ENCODE measurements around the gene CAMSAP2. TPM values are rescaled to one million over a fixed set of nuclear protein-coding genes. Genes with fewer than 3 reads are reported as not detected.

Gene CAMSAP2
- total RNA-seq, 1 experiment from 2014 or later, result 25.0 TPM

GRCh38 chr1:200710166-200710565 is 28.5 kb upstream of the CAMSAP2 start:
- H3K4me3 ChIP-seq (replicated peaks in 1 of 2; ENCODE audit: low read depth in 1 of 2, low read length in 2 of 2), result no peak overlapping the region
- H3K9ac ChIP-seq (ENCODE audit: low read length), result no peak overlapping the region
- ChIA-PET RAD21 (ENCODE audit: low non-redundant PET in 1 of 2, low total read pairs in 2 of 2, uncharacterized antibody in 2 of 2, unreplicated experiment in 2 of 2) (no interaction called here), POLR2A (no interaction called here), CTCF (no interaction called here)
- TF ChIP-seq SIN3A (IDR thresholded peaks at IDR 0.05; ENCODE audit: low read depth) (no peak), MAX (IDR thresholded peaks at IDR 0.05) (no peak), CTCF (IDR thresholded peaks at IDR 0.05 in 2 of 3, conservative IDR thresholded peaks at IDR 0.05 in 1 of 3; ENCODE audit: borderline replicate concordance in 1 of 3, insufficient read depth in 1 of 3, low read depth in 2 of 3, low read length in 2 of 3) (no peak), CBX3 (IDR thresholded peaks at IDR 0.05; ENCODE audit: low read depth) (no peak), ZNF274 (IDR thresholded peaks at IDR 0.05; ENCODE audit: low read depth, low read length) (no peak), REST (IDR thresholded peaks at IDR 0.05; ENCODE audit: low read depth) (no peak), SP1 (IDR thresholded peaks at IDR 0.05; ENCODE audit: low read depth) (no peak), POLR2A (IDR thresholded peaks at IDR 0.05; ENCODE audit: borderline replicate concordance, extremely low read depth, insufficient read depth, insufficient read length) (no peak), EZH2phosphoT487 (IDR thresholded peaks at IDR 0.05; ENCODE audit: borderline replicate concordance) (no peak), RAD21 (IDR thresholded peaks at IDR 0.05; ENCODE audit: low read depth) (no peak), TCF7L2 (IDR thresholded peaks at IDR 0.05; ENCODE audit: borderline replicate concordance, extremely low read depth, insufficient read depth, insufficient read length) (no peak), JUND (IDR thresholded peaks at IDR 0.05) (no peak), POLR2AphosphoS5 (IDR thresholded peaks at IDR 0.05; ENCODE audit: low read depth, low read length) (no peak), SRF (IDR thresholded peaks at IDR 0.05; ENCODE audit: low read depth) (no peak), EZH2 (IDR thresholded peaks at IDR 0.05) (no peak), ELF1 (IDR thresholded peaks at IDR 0.05; ENCODE audit: borderline replicate concordance, low read depth) (no peak), EGR1 (IDR thresholded peaks at IDR 0.05; ENCODE audit: low read depth) (no peak), ZFX (IDR thresholded peaks at IDR 0.05) (no peak)
- H3K9me3 ChIP-seq (ENCODE audit: control insufficient read depth in 1 of 2, insufficient read depth in 1 of 2, low read depth in 1 of 2, low read length in 2 of 2), result no peaks in the 10 kb centered on the region
- intact Hi-C loops (cut with micrococcal nuclease), result no loop called here
- no peaks in the 10 kb centered on the region for H4K20me1 ChIP-seq (ENCODE audit: insufficient read depth)
- H3K36me3 ChIP-seq (ENCODE audit: control insufficient read depth in 1 of 2, insufficient read depth in 2 of 2, low read length in 2 of 2), result no peaks in the 10 kb centered on the region
- no peak for ATAC-seq
- no peak overlapping the region for H2AFZ ChIP-seq (ENCODE audit: low read depth, low read length, poor library complexity, severe bottlenecking)
- DNase-seq (ENCODE audit: low read depth, low spot score), result no peak
- H3K4me1 ChIP-seq (ENCODE audit: control insufficient read depth in 1 of 2, insufficient read depth in 2 of 2, low read length in 2 of 2), result no peaks in the 10 kb centered on the region
- H3K79me2 ChIP-seq (ENCODE audit: insufficient read depth, low read length), result no peaks in the 10 kb centered on the region
- no peaks in the 10 kb centered on the region for H3K27me3 ChIP-seq (ENCODE audit: insufficient read depth, low read length)
- no peaks in the 10 kb centered on the region for H3K9me2 ChIP-seq (ENCODE audit: insufficient read depth)
- no peak overlapping the region for H3K4me2 ChIP-seq (ENCODE audit: low read length)
- no peak overlapping the region for H3K27ac ChIP-seq (ENCODE audit: low read depth, low read length)
- no TSS peak for BruUV-seq (replicated peaks)
